ENCODE data around the gene MISP. TPM values are rescaled to one million over a fixed set of nuclear protein-coding genes. Genes with fewer than 3 reads are reported as not detected.

The MISP gene
- total and polyA plus RNA-seq, 9 of the 15 experiments (the other 6 are each of a cell fraction or from before 2014, with no cell fraction given), result 0.04 to 0.29 (median 0.05) TPM; not detected in 5

DNA sequence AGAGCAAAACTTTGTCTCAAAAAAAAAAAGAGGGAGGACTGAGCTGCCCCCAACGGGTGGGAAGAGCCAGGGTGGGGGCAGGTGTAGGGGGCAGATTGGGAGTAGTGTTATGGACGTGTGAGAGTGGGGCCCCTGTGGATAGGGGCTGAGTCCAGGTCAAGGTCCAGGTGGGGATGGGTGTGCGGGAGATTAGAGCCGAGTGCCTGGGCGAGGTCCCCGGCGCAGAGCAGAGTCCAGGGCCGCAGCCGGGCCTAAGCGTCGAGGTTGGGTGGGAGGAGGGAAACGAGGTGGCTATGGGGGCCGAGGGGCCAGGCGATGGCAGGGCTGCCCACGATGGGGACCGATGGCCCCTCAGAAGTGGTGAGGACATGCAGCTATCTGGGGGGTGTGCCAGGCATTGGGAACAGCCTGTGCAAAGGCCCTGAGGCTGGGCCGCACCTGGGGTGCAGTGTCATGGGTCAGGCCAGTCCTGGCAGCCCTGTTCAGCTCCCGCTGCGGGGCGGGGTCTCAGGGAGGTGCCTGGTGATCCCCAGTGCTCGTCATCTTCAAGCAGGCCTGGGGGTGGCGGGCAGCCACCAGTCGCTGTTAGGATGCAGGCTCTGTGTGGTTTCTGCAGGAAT, 12.3 kb upstream of the MISP start:
- Histone ChIP-seq H3K4me1 (replicated peaks in 1 of 2; ENCODE audit: control insufficient read depth in 2 of 2, insufficient read depth in 2 of 2, low read length in 2 of 2) (peaks cover 3 to 66% of the 10 kb centered on the region in 2 experiments; a peak in 3 of 5 replicates), H2AFZ (ENCODE audit: low read depth, low read length) (no peak overlapping the region), H4K20me1 (replicated peaks; ENCODE audit: control insufficient read depth, insufficient read depth, low read length) (no peaks in the 10 kb centered on the region), H3K27ac (ENCODE audit: extremely low read depth, low read depth, low read length) (no peak overlapping the region), H3K4me3 (no peak overlapping the region), H3K36me3 (ENCODE audit: control insufficient read depth, insufficient read depth, low read length) (no peaks in the 10 kb centered on the region), H3K79me2 (ENCODE audit: control insufficient read depth, insufficient read depth, low read length) (no peaks in the 10 kb centered on the region), H3K9me3 (replicated peaks; ENCODE audit: control insufficient read depth, insufficient read depth, low read depth, low read length) (no peaks in the 10 kb centered on the region), H3K4me2 (ENCODE audit: insufficient read depth, low read length) (no peak overlapping the region), H3K27me3 (ENCODE audit: control insufficient read depth in 2 of 2, insufficient read depth in 2 of 2, low read length in 2 of 2) (no peaks in the 10 kb centered on the region), H3K9ac (ENCODE audit: insufficient read depth in 1 of 2, low read depth in 2 of 2, low read length in 2 of 2) (peak overlapping the region in 1 of 2 experiments; percentile 50; a peak in 2 of 4 replicates), H3K9me1 (ENCODE audit: control insufficient read depth, insufficient read depth, low read length) (no peaks in the 10 kb centered on the region)
- ATAC-seq (no peak), DNase-seq (ENCODE audit: extremely low read depth in 1 of 4, low spot score in 3 of 4) (no peak), FAIRE-seq (no peak)
- no TSS peak for BruUV-seq (replicated peaks)
- POLR2A ChIA-PET, result interaction anchor here (1.5 kb wide), 1 partner anchor 11 kb away, joined by 10 read pairs; no protein-coding TSS in a partner anchor
- intact Hi-C loops (cut with micrococcal nuclease) (loop anchor here (10.0 kb wide), 1 partner anchor 154 kb away; the partner anchor contains the start of gene HCN2), in situ Hi-C loops (cut with MboI) (no loop called here)
- 61% methylated on average over 13 of the region's 23 CpGs for whole genome bisulfite sequencing (ENCODE audit: insufficient coverage, low coverage, missing lambda C conversion rate)
- CTCF ChIA-PET (ENCODE audit: low intra/inter-chr PET ratio), result no interaction called here
- TF ChIP-seq CBFA2T3 (IDR thresholded peaks at IDR 0.05) (peak; percentile 17; the same call in 1 of the 2 replicates), ZNF354B (CRISPR knock-in tag; IDR thresholded peaks at IDR 0.05) (no peak)

DNA sequence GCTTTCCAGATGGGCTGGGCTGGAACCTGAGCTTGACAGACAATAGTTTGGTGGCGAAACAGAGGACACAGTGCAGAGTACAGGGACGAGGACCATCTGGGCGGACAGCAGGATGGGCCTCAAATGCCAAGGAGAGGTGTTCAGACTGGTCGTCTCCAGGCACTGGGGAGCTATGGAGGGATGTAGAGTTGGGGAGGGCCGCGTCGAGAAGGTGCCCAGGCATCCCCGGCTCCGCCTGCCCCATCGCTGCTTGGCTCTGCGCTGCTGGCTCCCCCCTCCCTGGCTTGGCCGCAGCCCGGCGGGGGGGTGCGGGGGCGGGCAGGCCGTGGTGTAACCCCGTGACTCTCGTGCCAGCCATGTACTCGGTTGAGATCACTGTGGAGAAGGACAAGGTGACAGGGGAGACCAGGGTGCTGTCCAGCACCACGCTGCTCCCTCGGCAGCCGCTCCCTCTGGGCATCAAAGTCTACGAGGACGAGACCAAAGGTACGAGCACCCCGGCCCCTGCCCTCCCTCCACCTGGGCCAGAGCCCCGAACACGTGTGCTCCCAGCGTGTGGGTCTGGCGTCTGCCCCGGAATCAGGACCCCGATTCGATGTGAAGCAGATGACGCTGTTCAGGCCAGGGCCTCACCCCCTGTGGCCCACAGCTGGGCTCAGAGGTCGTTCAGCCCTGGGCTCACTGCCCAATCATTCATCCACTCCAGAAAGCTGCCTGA, 10.8 kb upstream of the MISP start:
- intact Hi-C loops (cut with micrococcal nuclease) (loop anchor here (10.0 kb wide), 1 partner anchor 155 kb away; the partner anchor contains the start of gene HCN2), in situ Hi-C loops (cut with MboI) (no loop called here)
- no peak overlapping the region for H3K4me3 ChIP-seq
- TF ChIP-seq, protein P1, sequence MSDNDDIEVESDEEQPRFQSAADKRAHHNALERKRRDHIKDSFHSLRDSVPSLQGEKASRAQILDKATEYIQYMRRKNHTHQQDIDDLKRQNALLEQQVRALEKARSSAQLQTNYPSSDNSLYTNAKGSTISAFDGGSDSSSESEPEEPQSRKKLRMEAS (CRISPR knock-in tag; IDR thresholded peaks at IDR 0.05), result 0 out of 2 replicates have a peak, but pooled peaks have one; percentile 10
- TF ChIP-seq HMG20B (CRISPR knock-in tag; IDR thresholded peaks at IDR 0.05) (no peak), ZFP36 (IDR thresholded peaks at IDR 0.05; ENCODE audit: low read depth, low read length, partially characterized antibody) (peak; percentile 14), ZNF224 (CRISPR knock-in tag; IDR thresholded peaks at IDR 0.05) (no peak), ZNF347 (CRISPR knock-in tag; IDR thresholded peaks at IDR 0.05; ENCODE audit: low read depth) (no peak), ZNF766 (CRISPR knock-in tag; conservative IDR thresholded peaks at IDR 0.05) (no peak), PHB2 (IDR thresholded peaks at IDR 0.05; ENCODE audit: low read depth) (no peak), EGR1 (conservative IDR thresholded peaks at IDR 0.05) (peak; percentile 65), SMARCB1 (IDR thresholded peaks at IDR 0.05; ENCODE audit: insufficient read length, low read depth) (no peak), BRF1 (IDR thresholded peaks at IDR 0.05; ENCODE audit: borderline replicate concordance, extremely low read depth, insufficient read length) (no peak)
- H3K9me3 ChIP-seq (replicated peaks; ENCODE audit: control insufficient read depth, insufficient read depth, low read depth, low read length), result no peaks in the 10 kb centered on the region
- H2AFZ ChIP-seq (ENCODE audit: low read depth, low read length), result no peak overlapping the region
- no peak for ATAC-seq
- H3K9me1 ChIP-seq (ENCODE audit: control insufficient read depth, insufficient read depth, low read length), result no peaks in the 10 kb centered on the region
- no peak overlapping the region for H3K4me2 ChIP-seq (ENCODE audit: insufficient read depth, low read length)
- no TSS peak for BruUV-seq (replicated peaks)
- H3K79me2 ChIP-seq (ENCODE audit: control insufficient read depth, insufficient read depth, low read length), result no peaks in the 10 kb centered on the region
- DNase-seq (ENCODE audit: extremely low read depth in 1 of 4, low spot score in 3 of 4), result peak in 2 of 4 experiments; percentile 41 to 52
- ChIA-PET POLR2A (interaction anchor here (1.3 to 1.5 kb wide), 2 partner anchors 9 to 12 kb away, joined by 6 to 10 read pairs; no protein-coding TSS in a partner anchor), CTCF (ENCODE audit: low intra/inter-chr PET ratio) (no interaction called here)
- peaks cover 5 to 53% of the 10 kb centered on the region in 2 experiments; a peak in 3 of 5 replicates for H3K4me1 ChIP-seq (replicated peaks in 1 of 2; ENCODE audit: control insufficient read depth in 2 of 2, insufficient read depth in 2 of 2, low read length in 2 of 2)
- H3K9ac ChIP-seq (ENCODE audit: insufficient read depth in 1 of 2, low read depth in 2 of 2, low read length in 2 of 2), result peak overlapping the region in 1 of 2 experiments; percentile 58; a peak in 2 of 4 replicates
- H3K27me3 ChIP-seq (ENCODE audit: control insufficient read depth in 2 of 2, insufficient read depth in 2 of 2, low read length in 2 of 2), result no peaks in the 10 kb centered on the region
- H3K27ac ChIP-seq (ENCODE audit: extremely low read depth, low read depth, low read length), result no peak overlapping the region
- H4K20me1 ChIP-seq (replicated peaks; ENCODE audit: control insufficient read depth, insufficient read depth, low read length), result no peaks in the 10 kb centered on the region
- H3K36me3 ChIP-seq (ENCODE audit: control insufficient read depth, insufficient read depth, low read length), result no peaks in the 10 kb centered on the region
- 56% methylated on average over 23 of the region's 36 CpGs for WGBS (ENCODE audit: insufficient coverage, low coverage, missing lambda C conversion rate)
- FAIRE-seq, result no peak
